HS-5 (cell line): ENCODE data around the gene STAB2.

Experiments
- DNase-seq: peaks from one replicate; pipeline ENCODE4 v3.0.0-alpha.2; 2012; ENCODE audit warnings: low read depth

The STAB2 gene

GRCh38 chr12:103780992-103781391 lies 193.9 kb downstream of the STAB2 start:
- no peak for DNase-seq

GRCh38 chr12:103782399-103782798 lies 195.3 kb downstream of the STAB2 start:
- no peak for DNase-seq

DNA sequence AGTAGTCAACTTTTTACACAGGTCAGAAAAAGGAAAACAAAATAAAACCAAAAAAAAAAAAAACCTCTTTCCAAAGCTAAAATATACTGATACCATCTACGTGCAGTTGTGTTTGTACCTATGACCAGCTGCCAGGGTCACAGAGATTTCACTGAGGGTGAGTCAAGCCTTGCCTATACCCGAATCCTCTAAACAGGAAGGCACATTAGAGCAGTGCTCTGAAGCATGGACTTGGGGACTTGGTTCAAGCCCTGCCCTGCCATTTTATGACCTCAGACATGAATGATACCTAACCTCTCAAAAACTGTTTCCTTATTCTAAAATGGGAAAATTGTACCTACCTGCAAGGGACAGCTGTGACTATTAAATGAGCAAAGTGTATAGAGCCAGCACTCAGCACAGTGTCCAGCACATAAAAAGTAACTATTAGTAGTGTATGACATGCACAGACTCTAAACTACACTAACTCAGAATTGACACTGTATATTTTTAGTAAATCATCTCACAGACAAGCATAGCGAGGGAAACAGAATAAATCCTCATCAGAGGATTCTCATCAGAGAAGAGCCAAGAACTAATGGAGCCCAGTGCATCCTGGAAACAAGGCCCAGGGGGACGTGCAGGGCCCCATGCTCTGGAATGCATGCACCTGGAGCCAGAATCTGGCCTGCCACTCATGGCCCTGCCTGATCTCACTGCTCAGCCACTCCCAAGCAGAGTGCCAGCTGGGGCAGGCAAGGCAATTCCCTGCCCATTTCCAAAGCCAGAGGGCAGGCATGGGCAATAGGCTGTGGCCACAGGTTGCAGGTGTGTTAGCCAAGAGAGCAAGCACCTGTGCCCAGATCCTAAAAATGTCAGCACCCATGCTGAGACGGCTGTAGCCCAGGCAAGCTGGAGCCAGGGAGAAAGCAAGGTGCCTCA lies 196.9 kb downstream of the STAB2 start:
- DNase-seq = no peak

- no peak for DNase-seq
Measured at GRCh38 chr12:103785243-103786031, 198.4 kb downstream of the STAB2 start.

- DNase-seq = no peak
Measured at GRCh38 chr12:103786201-103786600, 199.1 kb downstream of the STAB2 start.

- DNase-seq = no peak
Measured at GRCh38 chr12:103791350-103791920, 204.4 kb downstream of the STAB2 start.

DNA sequence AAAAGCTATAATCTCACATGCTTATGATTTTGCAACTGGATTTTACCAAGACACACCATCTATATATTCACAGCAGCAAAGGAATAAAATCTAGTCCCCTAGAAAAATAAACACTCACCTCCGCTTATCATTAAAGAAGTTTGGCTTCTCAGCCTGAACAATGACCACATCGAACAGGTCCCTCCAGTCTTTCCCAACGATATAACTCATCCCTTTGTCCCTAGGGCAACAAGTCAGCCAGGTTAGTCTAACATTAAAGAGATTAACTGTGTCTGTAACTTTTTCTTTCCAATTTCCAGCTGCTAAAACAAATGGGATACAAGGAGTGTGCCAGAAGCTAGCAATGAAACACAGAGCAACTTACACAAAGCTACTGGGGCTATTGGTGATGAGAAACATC lies 206.0 kb downstream of the STAB2 start:
- no peak for DNase-seq

DNA sequence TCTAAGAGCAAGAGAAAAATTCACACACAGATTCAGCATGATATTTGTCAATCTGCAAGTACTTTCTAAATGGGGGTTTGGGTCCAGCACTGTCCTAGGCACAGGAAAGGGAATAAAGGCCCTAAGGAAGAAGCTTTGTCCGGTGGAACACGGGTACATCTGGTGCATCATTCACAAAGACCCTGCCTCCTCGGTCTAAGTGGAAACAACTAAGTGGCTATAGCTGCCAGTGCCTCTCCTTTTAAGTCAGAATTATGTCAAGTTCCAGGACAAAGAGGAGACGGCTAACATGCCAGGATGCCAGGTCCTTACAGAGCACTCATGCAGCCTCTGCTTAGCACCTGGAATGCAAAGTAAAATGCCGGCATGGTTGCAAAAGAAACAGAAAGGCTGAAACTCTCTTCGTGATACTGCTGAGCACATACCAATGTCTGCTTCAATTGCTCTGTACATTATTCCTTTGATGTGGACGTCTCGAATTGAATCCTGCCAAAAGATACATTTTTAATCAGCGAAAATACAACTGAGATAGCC lies 206.5 kb downstream of the STAB2 start:
- DNase-seq = no peak

DNA sequence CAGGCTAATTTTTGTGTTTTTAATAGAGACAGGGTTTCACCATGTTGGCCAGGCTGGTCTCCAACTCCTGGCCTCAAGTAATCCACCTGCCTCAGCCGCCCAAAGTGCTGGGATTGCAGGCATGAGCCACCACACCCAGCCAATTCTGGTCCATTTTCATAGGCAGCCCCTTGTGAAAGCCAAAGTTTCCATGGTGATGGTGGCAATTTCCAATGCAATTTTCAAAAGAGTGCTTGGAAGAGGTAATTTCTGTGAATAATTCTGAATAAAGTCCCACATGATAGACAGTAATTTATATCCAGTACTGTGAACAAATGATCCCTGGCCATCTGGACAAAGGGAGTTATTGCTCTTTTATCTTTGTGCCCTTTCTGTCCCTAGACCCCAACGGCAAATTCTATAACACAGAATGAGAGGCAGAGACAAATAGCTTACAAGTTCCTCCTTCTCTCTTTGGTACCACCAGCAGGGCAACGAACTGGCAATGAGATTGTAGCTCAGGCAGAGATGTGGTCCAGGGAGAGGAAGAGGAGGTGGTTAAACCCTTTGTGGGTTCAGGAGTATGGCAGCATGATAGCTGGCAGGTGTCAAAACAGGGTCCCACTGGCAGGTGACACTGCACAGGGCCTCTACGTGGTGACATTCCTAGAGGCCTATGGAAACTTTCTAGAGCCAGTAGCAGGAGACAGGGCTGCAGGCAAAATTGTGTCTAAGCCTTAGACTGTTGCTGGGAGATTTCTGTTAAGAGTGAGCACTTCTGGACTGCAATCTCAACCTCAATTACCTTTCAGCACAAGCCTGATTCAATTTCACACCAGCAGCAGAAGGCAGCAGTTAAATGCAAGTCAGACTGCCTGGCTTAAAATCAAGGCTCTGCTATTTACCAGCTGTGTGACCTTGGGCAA lies 207.5 kb downstream of the STAB2 start:
- no peak for DNase-seq

DNA sequence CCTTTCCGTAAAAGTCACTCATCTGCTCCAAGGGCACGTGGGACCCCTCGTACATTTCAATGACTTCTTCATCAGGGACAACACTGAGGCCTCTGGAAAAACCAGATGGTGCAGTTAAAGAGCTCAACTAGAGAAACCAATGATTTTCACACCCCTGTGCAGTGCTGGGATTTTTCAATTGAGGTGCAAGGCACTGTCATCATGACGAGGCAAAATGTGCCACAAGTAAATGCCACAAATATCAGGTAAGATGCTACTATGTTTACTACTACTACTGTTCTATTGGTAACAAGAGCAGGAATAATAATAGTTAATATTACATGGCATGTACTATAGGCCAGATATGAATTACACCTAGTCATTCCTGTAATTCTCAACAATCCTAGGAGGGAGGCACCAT lies 211.5 kb downstream of the STAB2 start:
- DNase-seq = no peak

DNA sequence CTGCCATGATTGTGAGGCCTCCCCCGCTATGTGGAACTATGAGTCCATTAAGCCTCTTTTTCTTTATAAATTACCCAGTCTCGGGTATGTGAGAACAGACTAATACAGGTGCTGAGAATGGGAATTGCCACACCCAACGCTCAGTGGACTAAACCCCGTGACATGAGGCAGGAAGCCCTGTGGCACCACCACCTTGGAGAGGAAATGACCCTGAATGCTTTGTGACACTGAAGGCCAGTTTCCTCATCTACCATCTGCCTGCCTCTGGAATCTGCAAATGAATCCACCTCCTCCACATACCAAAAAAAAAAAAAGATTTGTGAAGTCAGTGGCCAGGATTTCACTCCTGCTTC lies 212.4 kb downstream of the STAB2 start:
- no peak for DNase-seq

DNA sequence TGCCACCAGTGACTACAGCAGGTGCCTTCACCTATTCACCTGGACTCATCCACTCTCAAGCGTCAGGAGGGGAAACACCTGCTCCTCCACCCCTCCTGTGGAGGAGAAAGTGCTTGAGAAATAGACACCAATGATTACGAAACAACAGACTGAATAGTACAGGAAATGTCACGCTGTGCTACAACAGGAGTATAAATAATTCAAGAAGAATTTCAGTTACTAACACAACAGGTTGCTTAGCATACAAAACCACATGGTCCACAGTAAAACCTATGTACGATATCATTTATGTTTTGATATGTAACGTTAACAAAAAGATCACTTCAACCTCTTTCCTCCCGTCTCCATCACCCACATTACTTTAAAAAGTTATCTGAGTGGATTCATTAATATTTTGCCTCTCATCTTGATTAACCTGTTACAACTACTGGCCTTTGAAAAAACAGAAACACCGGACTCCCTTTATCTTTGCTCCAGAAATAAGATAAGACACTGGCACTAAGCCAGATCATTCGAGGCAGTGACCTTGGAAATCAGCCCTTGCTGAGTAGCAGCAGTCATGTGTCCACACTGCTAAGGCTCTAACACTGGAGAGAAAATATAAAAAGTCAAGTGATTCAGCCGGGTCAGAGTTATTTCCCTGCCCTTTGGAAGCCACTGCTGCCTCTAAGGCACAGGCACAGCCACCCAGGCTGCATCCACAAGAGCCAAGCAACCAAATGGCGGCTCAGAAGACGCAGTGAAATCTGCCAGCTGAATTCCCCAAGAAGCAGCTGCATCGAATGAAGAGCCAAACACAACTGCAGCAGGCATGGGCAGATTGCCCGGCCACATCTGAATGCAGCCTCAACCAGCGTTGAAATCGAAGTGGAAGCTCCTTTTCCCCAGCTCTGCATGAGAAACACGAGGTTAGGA lies 213.0 kb downstream of the STAB2 start:
- no peak for DNase-seq

DNA sequence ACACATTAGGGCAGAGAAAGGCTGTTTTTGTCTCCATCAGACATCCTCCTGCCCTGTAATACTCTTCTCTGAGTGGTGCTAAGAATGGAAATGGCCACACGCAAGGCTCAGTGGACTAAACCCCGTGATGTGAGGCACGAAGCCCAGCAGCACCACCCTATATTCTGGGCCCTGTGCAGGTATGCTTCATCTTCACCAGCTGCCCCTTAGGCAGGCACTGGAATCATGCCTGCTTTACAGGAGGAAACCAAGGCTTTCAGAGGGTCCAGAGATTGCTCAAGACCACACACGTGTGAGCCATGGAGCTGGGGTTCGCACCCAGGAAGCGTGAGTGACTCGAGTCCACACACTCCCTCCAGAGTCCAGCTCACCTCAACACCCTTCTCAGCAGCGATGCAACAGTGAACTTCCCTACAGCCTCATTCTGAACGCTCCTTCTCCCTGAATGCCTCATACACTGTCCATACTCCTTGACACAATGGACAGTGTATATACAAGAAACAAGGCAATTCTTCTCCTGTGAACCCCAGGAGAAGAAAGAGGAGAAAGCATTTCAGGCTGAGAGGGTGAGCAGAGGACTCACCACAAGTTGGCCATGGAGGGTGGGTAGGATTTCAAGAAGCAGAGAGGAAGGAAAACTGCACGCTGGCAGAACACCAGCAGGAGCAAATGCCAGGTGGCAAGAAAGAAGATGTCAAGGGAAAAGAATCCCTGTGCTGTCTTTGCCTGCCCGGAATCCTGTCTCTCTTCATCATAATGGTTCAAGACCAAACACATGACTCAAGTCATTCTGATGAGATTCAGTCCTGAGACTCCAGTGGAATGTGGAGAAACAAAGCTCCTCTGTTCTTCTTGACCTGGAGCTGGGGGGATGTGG lies 214.9 kb downstream of the STAB2 start:
- DNase-seq = no peak

GRCh38 chr12:103802586-103802886 lies 215.5 kb downstream of the STAB2 start:
- DNase-seq = no peak

- no peak for DNase-seq
Measured at GRCh38 chr12:103803847-103804246, 216.8 kb downstream of the STAB2 start.

DNA sequence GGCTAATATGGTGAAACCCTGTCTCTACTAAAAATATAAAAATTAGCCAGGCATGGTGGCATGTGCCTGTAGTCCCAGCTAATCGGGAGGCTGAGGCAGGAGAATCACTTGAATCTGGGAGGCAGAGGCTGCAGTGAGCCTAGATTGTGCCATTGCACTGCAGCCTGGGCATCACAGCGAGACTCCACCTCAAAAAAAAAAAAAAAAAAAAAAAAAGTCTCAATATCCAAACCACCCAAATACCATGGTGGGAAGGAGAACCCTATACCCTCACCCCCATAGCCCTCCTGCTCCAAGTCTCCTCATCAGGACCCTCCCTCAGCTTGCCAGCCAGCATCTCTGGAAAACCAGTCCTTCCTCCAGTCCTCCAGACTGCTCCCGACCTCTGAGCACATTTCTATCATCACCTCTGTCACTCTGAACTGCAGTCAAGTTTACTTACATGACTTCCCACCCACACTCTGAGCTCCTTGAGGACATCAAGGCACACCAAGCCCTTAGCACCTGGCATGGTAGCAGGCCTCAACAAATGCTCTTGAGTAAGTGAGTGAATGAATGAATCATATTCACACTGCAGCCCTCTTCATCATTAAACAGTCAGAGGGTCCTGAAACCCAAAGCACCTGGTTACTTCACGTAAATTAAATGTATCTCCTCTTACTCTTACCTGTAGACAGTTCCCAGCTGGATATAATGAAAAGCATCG lies 218.7 kb downstream of the STAB2 start:
- no peak for DNase-seq

DNA sequence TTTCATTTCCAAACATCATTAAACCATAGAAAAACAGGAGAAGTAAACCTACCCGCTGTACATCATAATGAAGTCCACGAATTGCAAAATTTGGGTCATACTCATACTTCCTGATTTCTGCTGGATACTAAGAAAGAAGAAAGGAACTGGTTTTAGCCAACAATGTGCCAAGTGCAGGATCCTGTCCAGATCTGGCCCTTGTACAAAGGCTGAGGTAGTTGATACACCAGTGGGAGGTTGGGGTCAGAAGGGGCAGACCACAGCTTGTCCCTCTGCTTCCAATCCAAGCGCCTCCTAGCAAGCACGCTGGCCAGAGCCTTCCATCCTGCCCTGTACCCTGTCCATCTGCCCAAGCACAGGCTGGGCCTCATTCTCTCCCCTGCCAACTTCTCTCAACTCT lies 219.7 kb downstream of the STAB2 start:
- DNase-seq = no peak

GRCh38 chr12:103807561-103808238 lies 220.6 kb downstream of the STAB2 start:
- no peak for DNase-seq
